B cell (primary cell): Measurements from ENCODE around the gene CDH18. TPM values are rescaled to one million over a fixed set of nuclear protein-coding genes. Genes with fewer than 3 reads are reported as not detected.

Experiments
- ATAC-seq: fragments of 200-7000 bp; cut with Tn5 transposase; one replicate; pipeline ENCODE4 v1.10.0; 2021; ENCODE audit warnings: low read depth, mild to moderate bottlenecking, moderate number of reproducible peaks, moderate library complexity
- CTCF ChIA-PET: fragments of 350-600 bp; sonication (Branson Sonifier 250); formaldehyde crosslinking; loops from one replicate; lab custom pipeline; 2021; ENCODE audit warnings: antibody characterized with exemption, inconsistent platforms; lab: Charles Lee
- POLR2A ChIA-PET: fragments of 350-600 bp; sonication (Branson Sonifier 250); formaldehyde crosslinking; loops from one replicate; lab custom pipeline; 2021; ENCODE audit warnings: antibody characterized with exemption; lab: Charles Lee
- DNase-seq: peaks from one replicate; pipeline ENCODE4 v3.0.0; 2013
- H2AFZ ChIP-seq: 2 replicates; pipeline ENCODE4 v1.6.1; 2012; ENCODE audit warnings: mild to moderate bottlenecking, low read depth, low read length; ENCODE audit not compliant: insufficient read depth, poor library complexity, severe bottlenecking
- H3K27ac ChIP-seq, 2 donors: 1 replicate in 1 of 2; 2 replicates in 1 of 2; pipeline ENCODE4 v1.5.1; 2012 to 2013; ENCODE audit warnings: low read length in 2 of 2, mild to moderate bottlenecking in 2 of 2, moderate library complexity in 1 of 2
- H3K27me3 ChIP-seq, 4 experiments: fragments of 200-600 bp in 1 of 4; sonication (generic) in 1 of 4; replicated peaks in 1 of 4; 1 replicate in 2 of 4; 2 replicates in 2 of 4; pipeline versions ENCODE4 v1.6.1 to v1.7.0; 2013 to 2016; ENCODE audit warnings: low read length in 3 of 4, mild to moderate bottlenecking in 2 of 4, mixed read lengths in 1 of 4, moderate library complexity in 1 of 4; ENCODE audit not compliant: insufficient read depth in 4 of 4, control insufficient read depth in 3 of 4; ENCODE audit errors: control extremely low read depth in 1 of 4
- H3K36me3 ChIP-seq, 2 experiments: replicated peaks in 1 of 2; 1 replicate in 1 of 2; 2 replicates in 1 of 2; pipeline versions ENCODE4 v1.6.1 to v1.7.1; 2013; ENCODE audit warnings: low read length in 1 of 2; ENCODE audit not compliant: insufficient read depth in 2 of 2, control insufficient read depth in 1 of 2; ENCODE audit errors: control extremely low read depth in 1 of 2, extremely low read depth in 1 of 2
- H3K4me1 ChIP-seq, 2 donors: fragments of 200-600 bp in 1 of 2; sonication (generic) in 1 of 2; 1 replicate in 1 of 2; 2 replicates in 1 of 2; pipeline versions ENCODE4 v1.5.1 to v1.6.1; 2013 to 2017; ENCODE audit warnings: low read length in 2 of 2; ENCODE audit not compliant: control insufficient read depth in 2 of 2, insufficient read depth in 2 of 2
- H3K4me2 ChIP-seq: replicated peaks from 2 replicates; pipeline ENCODE3; 2012; ENCODE audit warnings: mild to moderate bottlenecking, low read depth, low read length; ENCODE audit not compliant: poor library complexity, severe bottlenecking
- H3K4me3 ChIP-seq, 5 experiments: fragments of 200-600 bp in 1 of 5; sonication (generic) in 1 of 5; 1 replicate in 3 of 5; 2 replicates in 2 of 5; pipeline versions ENCODE4 v1.5.1 to v1.7.0; 2011 to 2016; ENCODE audit warnings: low read length in 4 of 5, mild to moderate bottlenecking in 4 of 5, low read depth in 2 of 5, control low read depth in 1 of 5, moderate library complexity in 1 of 5; ENCODE audit not compliant: insufficient read depth in 1 of 5; ENCODE audit errors: control extremely low read depth in 1 of 5, extremely low read depth in 1 of 5
- H3K79me2 ChIP-seq: fragments of 200-600 bp; sonication (generic); one replicate; pipeline ENCODE4 v1.6.0; 2016; ENCODE audit warnings: low read length; ENCODE audit not compliant: control insufficient read depth, insufficient read depth
- H3K9ac ChIP-seq: fragments of 200-600 bp; sonication (generic); 2 replicates; pipeline ENCODE4 v1.6.1; 2017; ENCODE audit warnings: mild to moderate bottlenecking, low read length, moderate library complexity
- H3K9me3 ChIP-seq, 3 donors: one replicate each; pipeline versions ENCODE4 v1.6.1 to v1.7.1; 2013; ENCODE audit warnings: low read length in 2 of 3; ENCODE audit not compliant: control insufficient read depth in 2 of 3, insufficient read depth in 1 of 3; ENCODE audit errors: control extremely low read depth in 1 of 3
- H4K20me1 ChIP-seq: 2 replicates; pipeline ENCODE4 v1.6.0; 2012; ENCODE audit warnings: mild to moderate bottlenecking, low read length; ENCODE audit not compliant: insufficient read depth, control insufficient read depth, poor library complexity, severe bottlenecking
- H3K27ac Mint-ChIP-seq: one replicate; pipeline ENCODE4 v1.8.0; 2021; ENCODE audit warnings: mixed read lengths
- H3K27me3 Mint-ChIP-seq: one replicate; pipeline ENCODE4 v1.8.0; 2021; ENCODE audit warnings: mixed read lengths
- H3K4me1 Mint-ChIP-seq: one replicate; pipeline ENCODE4 v1.8.0; 2021; ENCODE audit warnings: mixed read lengths
- H3K4me3 Mint-ChIP-seq: one replicate; pipeline ENCODE4 v1.8.0; 2021; ENCODE audit warnings: mixed read lengths
- H3K9me3 Mint-ChIP-seq: one replicate; pipeline ENCODE4 v1.8.0; 2022; ENCODE audit warnings: mixed read lengths; ENCODE audit not compliant: insufficient read depth
- EZH2 ChIP-seq: IDR thresholded peaks from 2 replicates; pipeline ENCODE4 v1.6.1; 2012; ENCODE audit warnings: borderline replicate concordance, low read depth, mild to moderate bottlenecking, moderate library complexity, low read length; ENCODE audit not compliant: insufficient read depth, poor library complexity, severe bottlenecking
- WGBS: methylation state at CpG from one replicate; pipeline ENCODE4 v1.1.5; 2013; ENCODE audit warnings: missing lambda C conversion rate; ENCODE audit not compliant: insufficient coverage; 5-methylcytosine and 5-hydroxymethylcytosine counted together
- intact Hi-C: fragments of 100-400 bp; cut with micrococcal nuclease; formaldehyde crosslinking; loops from one replicate; pipeline ENCODE4 v1.10.0; 2022
- polyA plus RNA-seq: library from polyadenylated mRNA; depleted of rRNA; stranded (reverse); fragments of >200 nt; gene quantifications from 2 replicates; pipeline ENCODE4 v1.2.3, GENCODE V29; 2012
- total RNA-seq, 2 donors: library from RNA; stranded (reverse); fragments of 120-200 nt in 1 of 2; gene quantifications; 1 replicate in 1 of 2; 2 replicates in 1 of 2; pipeline versions ENCODE4 v1.2.3 to v1.2.4, GENCODE V29; 2013 to 2022
- TF ChIP-seq, protein P1 (sequence below): fragments of 200-600 bp; IDR thresholded peaks from one replicate; pipeline ENCODE4 v1.8.0; 2022; ENCODE audit warnings: antibody characterized with exemption, mild to moderate bottlenecking

Gene CDH18
- total and polyA plus RNA-seq, 2 donors (not counting 1 experiment from before 2014, with no cell fraction given) = not detected

DNA sequence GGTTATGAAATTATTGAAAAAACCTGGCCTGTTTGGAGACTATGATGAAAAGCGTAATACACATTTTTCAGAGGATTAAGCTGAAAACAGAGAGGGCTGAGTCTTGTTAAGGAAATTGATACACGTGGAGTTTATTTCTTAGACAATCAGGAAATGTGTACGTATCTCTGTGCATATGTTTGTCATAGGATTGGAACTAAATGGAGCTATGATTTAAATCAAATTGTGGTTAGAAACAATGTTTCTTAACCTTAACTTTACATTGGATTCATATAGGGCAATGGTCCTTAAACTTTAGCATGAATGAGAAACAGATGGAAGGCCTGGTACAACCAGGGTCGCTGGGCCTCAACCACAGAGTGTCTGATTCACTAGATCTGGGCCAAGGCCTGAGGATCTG lies 451.6 kb downstream of the CDH18 start:
- TF ChIP-seq EZH2 = no peak
- TF ChIP-seq, protein P1, sequence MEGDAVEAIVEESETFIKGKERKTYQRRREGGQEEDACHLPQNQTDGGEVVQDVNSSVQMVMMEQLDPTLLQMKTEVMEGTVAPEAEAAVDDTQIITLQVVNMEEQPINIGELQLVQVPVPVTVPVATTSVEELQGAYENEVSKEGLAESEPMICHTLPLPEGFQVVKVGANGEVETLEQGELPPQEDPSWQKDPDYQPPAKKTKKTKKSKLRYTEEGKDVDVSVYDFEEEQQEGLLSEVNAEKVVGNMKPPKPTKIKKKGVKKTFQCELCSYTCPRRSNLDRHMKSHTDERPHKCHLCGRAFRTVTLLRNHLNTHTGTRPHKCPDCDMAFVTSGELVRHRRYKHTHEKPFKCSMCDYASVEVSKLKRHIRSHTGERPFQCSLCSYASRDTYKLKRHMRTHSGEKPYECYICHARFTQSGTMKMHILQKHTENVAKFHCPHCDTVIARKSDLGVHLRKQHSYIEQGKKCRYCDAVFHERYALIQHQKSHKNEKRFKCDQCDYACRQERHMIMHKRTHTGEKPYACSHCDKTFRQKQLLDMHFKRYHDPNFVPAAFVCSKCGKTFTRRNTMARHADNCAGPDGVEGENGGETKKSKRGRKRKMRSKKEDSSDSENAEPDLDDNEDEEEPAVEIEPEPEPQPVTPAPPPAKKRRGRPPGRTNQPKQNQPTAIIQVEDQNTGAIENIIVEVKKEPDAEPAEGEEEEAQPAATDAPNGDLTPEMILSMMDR = no peak
- H3K36me3 ChIP-seq = no peaks in the 10 kb centered on the region
- POLR2A ChIA-PET = no interaction called here
- intact Hi-C loops = no loop called here
- Mint-ChIP-seq H3K27ac (no peak overlapping the region), H3K4me3 (no peak overlapping the region), H3K4me1 (no peaks in the 10 kb centered on the region), H3K27me3 (no peaks in the 10 kb centered on the region), H3K9me3 (peaks cover 3% of the 10 kb centered on the region)
- CTCF ChIA-PET = no interaction called here
- no peaks in the 10 kb centered on the region for H4K20me1 ChIP-seq
- H3K79me2 ChIP-seq = no peaks in the 10 kb centered on the region
- ATAC-seq = no peak
- no peak overlapping the region for H3K9ac ChIP-seq
- 94% methylated on average over 4 of the region's 4 CpGs for WGBS
- no peaks in the 10 kb centered on the region for H3K4me1 ChIP-seq
- DNase-seq = no peak
- H3K4me3 ChIP-seq = no peak overlapping the region
- no peak overlapping the region for H2AFZ ChIP-seq
- no peak overlapping the region for H3K27ac ChIP-seq
- no peaks in the 10 kb centered on the region for H3K9me3 ChIP-seq
- no peak overlapping the region for H3K4me2 ChIP-seq
- H3K27me3 ChIP-seq = no peaks in the 10 kb centered on the region

DNA sequence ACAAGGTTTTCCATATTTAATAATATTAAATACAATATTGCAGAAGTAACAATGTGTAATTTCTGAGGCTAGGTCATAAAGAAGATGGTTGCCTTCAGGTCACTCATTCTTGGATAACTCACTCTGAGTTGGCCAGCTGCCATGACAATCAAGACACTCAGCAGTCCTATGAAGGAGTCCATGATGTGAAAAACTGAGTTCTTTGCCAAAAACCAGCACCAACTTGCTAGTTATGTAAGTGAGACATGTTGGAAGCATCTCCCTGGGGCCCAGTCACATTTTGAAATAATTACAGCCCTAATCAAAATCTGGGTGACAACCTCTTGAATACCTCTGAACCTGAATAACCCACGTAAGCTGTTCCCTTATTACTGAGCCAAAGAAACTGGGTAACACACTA lies 453.2 kb downstream of the CDH18 start:
- Histone ChIP-seq H3K9ac (no peak overlapping the region), H3K4me3 (no peak overlapping the region), H4K20me1 (no peaks in the 10 kb centered on the region), H3K79me2 (no peaks in the 10 kb centered on the region), H3K36me3 (no peaks in the 10 kb centered on the region), H3K27ac (no peak overlapping the region), H3K9me3 (no peaks in the 10 kb centered on the region), H3K4me1 (no peaks in the 10 kb centered on the region), H3K4me2 (no peak overlapping the region), H3K27me3 (no peaks in the 10 kb centered on the region), H2AFZ (no peak overlapping the region)
- no peaks in the 10 kb centered on the region for H3K27me3 Mint-ChIP-seq
- H3K9me3 Mint-ChIP-seq = no peaks in the 10 kb centered on the region
- POLR2A ChIA-PET = no interaction called here
- WGBS = no CpG with 5 or more reads among the region's 1 CpG
- ATAC-seq (no peak), DNase-seq (no peak)
- intact Hi-C loops = no loop called here
- TF ChIP-seq, protein P1 = no peak
- no peak for TF ChIP-seq EZH2
- H3K27ac Mint-ChIP-seq = no peak overlapping the region
- H3K4me1 Mint-ChIP-seq = no peaks in the 10 kb centered on the region
- H3K4me3 Mint-ChIP-seq = no peak overlapping the region
- CTCF ChIA-PET = no interaction called here
